H9 (cell line): ENCODE data around the gene AGMO. TPM values are rescaled to one million over a fixed set of nuclear protein-coding genes. Genes with fewer than 3 reads are reported as not detected.

Source experiments
- DNase-seq: peaks from one replicate; pipeline ENCODE4 v3.0.0-alpha.2; 2017
- H2AFZ ChIP-seq: one replicate; pipeline ENCODE4 v1.6.1; 2013; ENCODE audit warnings: mild to moderate bottlenecking, low read length, control low read depth, moderate library complexity
- H2AK5ac ChIP-seq: 2 replicates; pipeline ENCODE4 v1.6.1; 2013; ENCODE audit warnings: low read length, control low read depth, mixed read lengths; ENCODE audit not compliant: insufficient read length
- H2BK120ac ChIP-seq: one replicate; pipeline ENCODE4 v1.6.1; 2013; ENCODE audit warnings: low read depth, mild to moderate bottlenecking, low read length, control low read depth, inconsistent platforms; ENCODE audit not compliant: poor library complexity, severe bottlenecking
- H2BK12ac ChIP-seq: 2 replicates; pipeline ENCODE4 v1.6.1; 2013; ENCODE audit warnings: low read length, control low read depth, mixed read lengths, low read depth; ENCODE audit not compliant: insufficient read length
- H2BK15ac ChIP-seq: 2 replicates; pipeline ENCODE4 v1.6.1; 2013; ENCODE audit warnings: low read depth, low read length, control low read depth
- H2BK20ac ChIP-seq: one replicate; pipeline ENCODE4 v1.6.1; 2013; ENCODE audit warnings: low read depth, mild to moderate bottlenecking, low read length, control low read depth, inconsistent platforms; ENCODE audit not compliant: poor library complexity, severe bottlenecking
- H2BK5ac ChIP-seq: 2 replicates; pipeline ENCODE4 v1.6.1; 2013; ENCODE audit warnings: low read length, control low read depth, mixed read lengths; ENCODE audit not compliant: insufficient read length
- H3K14ac ChIP-seq: 2 replicates; pipeline ENCODE4 v1.6.1; 2013; ENCODE audit warnings: low read length, control low read depth; ENCODE audit not compliant: insufficient read depth
- H3K18ac ChIP-seq: 2 replicates; pipeline ENCODE4 v1.6.1; 2013; ENCODE audit warnings: low read depth, mild to moderate bottlenecking, mixed read lengths, low read length, control low read depth; ENCODE audit not compliant: insufficient read length
- H3K23ac ChIP-seq: 2 replicates; pipeline ENCODE4 v1.6.1; 2013; ENCODE audit warnings: low read length, control low read depth, mixed read lengths, low read depth; ENCODE audit not compliant: insufficient read length
- H3K23me2 ChIP-seq: 2 replicates; pipeline ENCODE4 v1.6.1; 2013; ENCODE audit warnings: low read depth, mild to moderate bottlenecking, mixed read lengths, low read length, control low read depth; ENCODE audit not compliant: insufficient read length, poor library complexity, severe bottlenecking
- H3K27ac ChIP-seq: 2 replicates; pipeline ENCODE4 v1.5.1; 2013; ENCODE audit warnings: low read length, control low read depth, mixed read lengths, low read depth; ENCODE audit not compliant: insufficient read length
- H3K27me3 ChIP-seq: 2 replicates; pipeline ENCODE4 v1.6.1; 2013; ENCODE audit warnings: low read length, control low read depth, inconsistent platforms; ENCODE audit not compliant: insufficient read depth
- H3K4ac ChIP-seq: 2 replicates; pipeline ENCODE4 v1.6.1; 2013; ENCODE audit warnings: low read depth, mild to moderate bottlenecking, control low read depth, inconsistent platforms, low read length, moderate library complexity
- H3K4me1 ChIP-seq: 2 replicates; pipeline ENCODE4 v1.6.1; 2013; ENCODE audit warnings: low read length, control low read depth, inconsistent platforms; ENCODE audit not compliant: insufficient read depth
- H3K4me2 ChIP-seq: 2 replicates; pipeline ENCODE4 v1.6.1; 2013; ENCODE audit warnings: low read length, control low read depth, mixed read lengths; ENCODE audit not compliant: insufficient read length, insufficient read depth
- H3K56ac ChIP-seq: 2 replicates; pipeline ENCODE4 v1.6.1; 2013; ENCODE audit warnings: low read depth, mild to moderate bottlenecking, mixed read lengths, low read length, control low read depth; ENCODE audit not compliant: insufficient read length
- H3K79me1 ChIP-seq: 2 replicates; pipeline ENCODE4 v1.6.1; 2013; ENCODE audit warnings: low read depth, mild to moderate bottlenecking, moderate library complexity, low read length, control low read depth, inconsistent platforms; ENCODE audit not compliant: insufficient read depth, poor library complexity, severe bottlenecking
- H3K79me2 ChIP-seq: 2 replicates; pipeline ENCODE4 v1.6.1; 2013; ENCODE audit warnings: low read length, control low read depth, inconsistent platforms; ENCODE audit not compliant: insufficient read depth
- H3K9ac ChIP-seq: 2 replicates; pipeline ENCODE4 v1.6.1; 2013; ENCODE audit warnings: low read length, control low read depth, mixed read lengths; ENCODE audit not compliant: insufficient read length; ENCODE audit errors: extremely low read depth
- H3K9me3 ChIP-seq: one replicate; pipeline ENCODE4 v1.6.1; 2013; ENCODE audit warnings: low read depth, low read length, inconsistent platforms; ENCODE audit not compliant: control insufficient read depth
- H3T11ph ChIP-seq: one replicate; pipeline ENCODE4 v1.6.1; 2013; ENCODE audit warnings: mild to moderate bottlenecking, low read length, control low read depth, inconsistent platforms
- H4K20me1 ChIP-seq: one replicate; pipeline ENCODE4 v1.6.1; 2013; ENCODE audit not compliant: control insufficient read depth, insufficient read length, insufficient read depth
- H4K5ac ChIP-seq: 2 replicates; pipeline ENCODE4 v1.6.1; 2013; ENCODE audit warnings: low read depth, mild to moderate bottlenecking, mixed read lengths, low read length, control low read depth; ENCODE audit not compliant: insufficient read length
- H4K8ac ChIP-seq: replicated peaks from 2 replicates; pipeline ENCODE4 v1.6.1; 2013; ENCODE audit warnings: low read length, control low read depth, mixed read lengths, low read depth; ENCODE audit not compliant: insufficient read length
- H4K91ac ChIP-seq: 2 replicates; pipeline ENCODE4 v1.6.1; 2013; ENCODE audit warnings: low read depth, mild to moderate bottlenecking, moderate library complexity, mixed read lengths, low read length, control low read depth; ENCODE audit not compliant: insufficient read length
- H3K27ac Mint-ChIP-seq, 3 experiments: 2 replicates in 2 of 3; 3 replicates in 1 of 3; pipeline ENCODE4 v1.8.0; 2020 to 2021; ENCODE audit warnings: mixed read lengths in 3 of 3, mild to moderate bottlenecking in 1 of 3, moderate library complexity in 1 of 3
- H3K27me3 Mint-ChIP-seq: 2 replicates; pipeline ENCODE4 v1.8.0; 2021; ENCODE audit warnings: low read depth, mild to moderate bottlenecking, moderate library complexity, mixed read lengths
- H3K36me3 Mint-ChIP-seq, 3 experiments: 2 replicates in 2 of 3; 3 replicates in 1 of 3; pipeline ENCODE4 v1.8.0; 2020 to 2021; ENCODE audit warnings: low read depth in 3 of 3, mixed read lengths in 3 of 3; ENCODE audit not compliant: insufficient read depth in 1 of 3
- H3K4me1 Mint-ChIP-seq, 2 experiments: 2 replicates each; pipeline ENCODE4 v1.8.0; 2020; ENCODE audit warnings: mixed read lengths in 2 of 2
- H3K4me3 Mint-ChIP-seq, 2 experiments: 2 replicates in 1 of 2; 3 replicates in 1 of 2; pipeline ENCODE4 v1.8.0; 2020 to 2021; ENCODE audit warnings: mild to moderate bottlenecking in 2 of 2, mixed read lengths in 2 of 2, moderate library complexity in 1 of 2
- H3K9me3 Mint-ChIP-seq, 2 experiments: 2 replicates in 1 of 2; 3 replicates in 1 of 2; pipeline ENCODE4 v1.8.0; 2020; ENCODE audit warnings: mild to moderate bottlenecking in 2 of 2, mixed read lengths in 2 of 2, moderate library complexity in 1 of 2
- WGBS: extraction: QIAGEN DNeasy Blood & Tissue Kit; methylation state at CpG from one replicate; pipeline ENCODE4 v1.1.7; 2013; ENCODE audit warnings: missing lambda C conversion rate, low lambda C conversion rate, mixed read lengths; ENCODE audit not compliant: insufficient read length; ENCODE audit errors: extremely low coverage; 5-methylcytosine and 5-hydroxymethylcytosine counted together
- total RNA-seq: library from RNA; stranded (reverse); gene quantifications from 2 replicates; pipeline ENCODE4 v1.2.1, GENCODE V29; 2021
- TF ChIP-seq, protein P1 (sequence below): fragments of 200-600 bp; sonication (generic); conservative IDR thresholded peaks from 3 replicates; pipeline ENCODE4 v1.8.0; 2021; ENCODE audit warnings: antibody characterized with exemption, mild to moderate bottlenecking

AGMO gene
- total RNA-seq, 1 experiment from 2014 or later: 0.70 TPM

DNA sequence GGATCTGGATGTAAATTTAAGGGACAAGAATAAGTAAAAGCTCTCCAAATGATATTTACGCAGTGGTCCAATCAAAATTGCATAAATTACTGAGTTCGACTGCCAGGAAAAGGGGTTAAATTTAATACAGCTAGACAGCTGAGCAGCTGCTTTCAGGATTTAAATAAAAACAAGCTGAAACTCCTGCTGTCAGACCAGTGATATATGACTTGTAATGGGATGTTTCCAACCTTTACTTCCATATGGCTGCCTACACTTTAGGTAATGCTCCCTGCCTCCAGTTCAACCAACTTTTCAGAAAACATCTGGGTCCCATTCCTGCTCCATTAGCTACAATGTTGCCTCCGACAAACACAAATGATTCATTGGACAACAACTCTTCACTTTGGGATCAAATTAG lies 333.0 kb downstream of the AGMO start:
- Histone ChIP-seq H3T11ph (no peak overlapping the region), H2BK20ac (no peak overlapping the region), H3K4me1 (no peaks in the 10 kb centered on the region), H2BK5ac (no peak overlapping the region), H3K18ac (no peak overlapping the region), H4K91ac (no peak overlapping the region), H3K56ac (no peak overlapping the region), H2BK15ac (no peak overlapping the region), H3K4me2 (no peak overlapping the region), H3K23me2 (no peaks in the 10 kb centered on the region), H2BK12ac (no peak overlapping the region), H3K79me1 (no peaks in the 10 kb centered on the region), H3K27me3 (no peaks in the 10 kb centered on the region), H2AFZ (no peak overlapping the region), H3K14ac (no peak overlapping the region), H4K5ac (no peak overlapping the region), H2BK120ac (no peak overlapping the region), H2AK5ac (no peak overlapping the region), H3K27ac (no peak overlapping the region), H3K9me3 (no peaks in the 10 kb centered on the region), H3K9ac (no peak overlapping the region), H3K79me2 (no peaks in the 10 kb centered on the region), H4K20me1 (no peaks in the 10 kb centered on the region), H4K8ac (no peak overlapping the region), H3K4ac (no peak overlapping the region), H3K23ac (no peak overlapping the region)
- no peak overlapping the region for H3K4me3 Mint-ChIP-seq
- H3K27ac Mint-ChIP-seq: no peak overlapping the region
- peaks cover 0 to 5% of the 10 kb centered on the region in 2 experiments; a peak in 3 of 5 replicates for H3K9me3 Mint-ChIP-seq
- no peak for DNase-seq
- TF ChIP-seq, protein P1, sequence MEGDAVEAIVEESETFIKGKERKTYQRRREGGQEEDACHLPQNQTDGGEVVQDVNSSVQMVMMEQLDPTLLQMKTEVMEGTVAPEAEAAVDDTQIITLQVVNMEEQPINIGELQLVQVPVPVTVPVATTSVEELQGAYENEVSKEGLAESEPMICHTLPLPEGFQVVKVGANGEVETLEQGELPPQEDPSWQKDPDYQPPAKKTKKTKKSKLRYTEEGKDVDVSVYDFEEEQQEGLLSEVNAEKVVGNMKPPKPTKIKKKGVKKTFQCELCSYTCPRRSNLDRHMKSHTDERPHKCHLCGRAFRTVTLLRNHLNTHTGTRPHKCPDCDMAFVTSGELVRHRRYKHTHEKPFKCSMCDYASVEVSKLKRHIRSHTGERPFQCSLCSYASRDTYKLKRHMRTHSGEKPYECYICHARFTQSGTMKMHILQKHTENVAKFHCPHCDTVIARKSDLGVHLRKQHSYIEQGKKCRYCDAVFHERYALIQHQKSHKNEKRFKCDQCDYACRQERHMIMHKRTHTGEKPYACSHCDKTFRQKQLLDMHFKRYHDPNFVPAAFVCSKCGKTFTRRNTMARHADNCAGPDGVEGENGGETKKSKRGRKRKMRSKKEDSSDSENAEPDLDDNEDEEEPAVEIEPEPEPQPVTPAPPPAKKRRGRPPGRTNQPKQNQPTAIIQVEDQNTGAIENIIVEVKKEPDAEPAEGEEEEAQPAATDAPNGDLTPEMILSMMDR: no peak
- no CpG with 5 or more reads among the region's 3 CpGs for WGBS
- no peaks in the 10 kb centered on the region for H3K27me3 Mint-ChIP-seq
- no peaks in the 10 kb centered on the region for H3K4me1 Mint-ChIP-seq
- peaks cover 0 to 5% (median 0%) of the 10 kb centered on the region in 3 experiments; a peak in 1 of 7 replicates for H3K36me3 Mint-ChIP-seq
